GM10266 (cell line): ENCODE results near the gene OLFM2.

Experiments
- DNase-seq: peaks from one replicate; pipeline ENCODE4 v3.0.0; 2012; ENCODE audit errors: extremely low spot score
- CTCF ChIP-seq: IDR thresholded peaks from 2 replicates; pipeline ENCODE4 v1.5.1; 2012; ENCODE audit warnings: mild to moderate bottlenecking, low read depth; ENCODE audit not compliant: control insufficient read depth, insufficient read depth; ENCODE audit errors: missing control alignments

OLFM2 gene

GRCh38 chr19:9906475-9907087 is 29.7 kb downstream of the OLFM2 start:
- TF ChIP-seq CTCF: no peak
- no peak for DNase-seq

GRCh38 chr19:9903336-9903735 is 33.0 kb downstream of the OLFM2 start:
- no peak for DNase-seq
- no peak for TF ChIP-seq CTCF

GRCh38 chr19:9901642-9902041 is 34.7 kb downstream of the OLFM2 start:
- no peak for TF ChIP-seq CTCF
- no peak for DNase-seq

- no peak for TF ChIP-seq CTCF
- DNase-seq: no peak
Measured at GRCh38 chr19:9901020-9901419, 35.3 kb downstream of the OLFM2 start.

GRCh38 chr19:9891609-9892373 is 44.5 kb downstream of the OLFM2 start:
- no peak for DNase-seq
- TF ChIP-seq CTCF: no peak

GRCh38 chr19:9885077-9885552 is 51.2 kb downstream of the OLFM2 start:
- DNase-seq: no peak
- TF ChIP-seq CTCF: no peak

GRCh38 chr19:9883764-9884163 is 52.6 kb downstream of the OLFM2 start:
- no peak for DNase-seq
- no peak for TF ChIP-seq CTCF
